ENCODE results near the gene CCDC170. TPM values are rescaled to one million over a fixed set of nuclear protein-coding genes. Genes with fewer than 3 reads are reported as not detected.

CCDC170 gene
- total and polyA plus RNA-seq, 9 of the 15 experiments (the other 6 are each of a cell fraction or from before 2014, with no cell fraction given) = 0.01 to 0.18 (median 0.05) TPM; not detected in 6

- WGBS (ENCODE audit: insufficient coverage, low coverage, missing lambda C conversion rate) = 0% methylated on average over 3 of the region's 3 CpGs
- H3K36me3 ChIP-seq (ENCODE audit: control insufficient read depth, insufficient read depth, low read length) = no peaks in the 10 kb centered on the region
- no peak for DNase-seq (ENCODE audit: extremely low read depth in 1 of 4, low spot score in 3 of 4)
- H3K4me1 ChIP-seq (replicated peaks in 1 of 2; ENCODE audit: control insufficient read depth in 2 of 2, insufficient read depth in 2 of 2, low read length in 2 of 2) = no peaks in the 10 kb centered on the region
- H3K79me2 ChIP-seq (ENCODE audit: control insufficient read depth, insufficient read depth, low read length) = no peaks in the 10 kb centered on the region
- no peak overlapping the region for H3K4me2 ChIP-seq (ENCODE audit: insufficient read depth, low read length)
- no peaks in the 10 kb centered on the region for H3K9me3 ChIP-seq (replicated peaks; ENCODE audit: control insufficient read depth, insufficient read depth, low read depth, low read length)
- H3K4me3 ChIP-seq = no peak overlapping the region
- no peak for ATAC-seq
- H4K20me1 ChIP-seq (replicated peaks; ENCODE audit: control insufficient read depth, insufficient read depth, low read length) = no peaks in the 10 kb centered on the region
- no peak for FAIRE-seq
- H2AFZ ChIP-seq (ENCODE audit: low read depth, low read length) = no peak overlapping the region
- TF ChIP-seq ZSCAN29 (IDR thresholded peaks at IDR 0.05) (no peak), FUS (optimal IDR thresholded peaks at IDR 0.05; ENCODE audit: low read depth, low read length) (no peak), ZNF668 (CRISPR knock-in tag; IDR thresholded peaks at IDR 0.05) (no peak), BCL6 (CRISPR knock-in tag; IDR thresholded peaks at IDR 0.05) (no peak), TAF1 (IDR thresholded peaks at IDR 0.05; ENCODE audit: control insufficient read depth, extremely low read depth, insufficient read depth, low read length, severe bottlenecking) (no peak), ZHX1 (conservative IDR thresholded peaks at IDR 0.05; ENCODE audit: low read length) (no peak), RBM15 (IDR thresholded peaks at IDR 0.05; ENCODE audit: insufficient read depth, low read length) (no peak), ELF4 (CRISPR knock-in tag; IDR thresholded peaks at IDR 0.05) (no peak)
- CTCF ChIA-PET (ENCODE audit: low intra/inter-chr PET ratio) = no interaction called here
- H3K27ac ChIP-seq (ENCODE audit: extremely low read depth, low read depth, low read length) = no peak overlapping the region
- in situ Hi-C loops (cut with MboI) = no loop called here
- H3K9ac ChIP-seq (ENCODE audit: insufficient read depth in 1 of 2, low read depth in 2 of 2, low read length in 2 of 2) = no peak overlapping the region
- H3K27me3 ChIP-seq (ENCODE audit: control insufficient read depth in 2 of 2, insufficient read depth in 2 of 2, low read length in 2 of 2) = no peaks in the 10 kb centered on the region
- BruUV-seq (replicated peaks) = no TSS peak
- H3K9me1 ChIP-seq (ENCODE audit: control insufficient read depth, insufficient read depth, low read length) = no peaks in the 10 kb centered on the region
- intact Hi-C loops (cut with micrococcal nuclease) = no loop called here
- POLR2A ChIA-PET = no interaction called here
Measured at GRCh38 chr6:151627689-151628444, 134.1 kb downstream of the CCDC170 start.
